GM12872 (cell line): Measurements from ENCODE around the gene WNT9A.

Experiments
- CTCF ChIP-seq: IDR thresholded peaks from 3 replicates; pipeline ENCODE4 v1.5.1; 2011; ENCODE audit warnings: low read depth, mild to moderate bottlenecking, low read length, moderate library complexity; ENCODE audit not compliant: insufficient read depth

Gene WNT9A

GRCh38 chr1:227941509-227942020 lies 6.2 kb downstream of the WNT9A start:
- no peak for TF ChIP-seq CTCF

- no peak for TF ChIP-seq CTCF
Measured at GRCh38 chr1:227940791-227941241, 6.9 kb downstream of the WNT9A start.

- TF ChIP-seq CTCF: no peak
Measured at GRCh38 chr1:227939791-227940771, 7.7 kb downstream of the WNT9A start.

- TF ChIP-seq CTCF: no peak
Measured at GRCh38 chr1:227938911-227939790, 8.6 kb downstream of the WNT9A start.

- TF ChIP-seq CTCF: no peak
Measured at GRCh38 chr1:227938276-227938675, 9.5 kb downstream of the WNT9A start.

GRCh38 chr1:227937838-227938145 lies 9.9 kb downstream of the WNT9A start:
- no peak for TF ChIP-seq CTCF
